Measurements from ENCODE around the gene MTCL3.

MTCL3 gene

DNA sequence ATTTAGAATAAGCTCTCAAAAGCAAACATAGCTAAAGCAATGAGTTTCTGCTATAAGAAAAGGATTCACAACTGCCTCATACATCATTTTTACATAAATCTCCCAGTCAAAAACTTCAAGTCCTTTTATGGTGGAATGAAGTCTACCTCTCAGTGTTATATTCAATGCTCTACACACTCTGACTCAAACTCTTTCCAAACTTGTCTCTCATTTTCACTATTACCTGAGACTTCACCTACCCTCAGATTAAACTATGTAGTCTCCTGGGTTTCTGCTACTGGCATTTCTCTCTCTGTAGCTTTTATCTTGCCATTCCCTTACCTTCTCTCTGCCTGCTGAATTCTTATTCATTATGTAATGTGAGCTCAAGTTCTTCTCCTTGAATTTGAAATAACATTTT, 71.4 kb downstream of the MTCL3 start:
- H3K23me2 ChIP-seq (ENCODE audit: insufficient read length, low read depth, low read length, poor library complexity, severe bottlenecking) = no peaks in the 10 kb centered on the region
- H3K4me2 ChIP-seq (ENCODE audit: insufficient read depth, insufficient read length, low read length) = no peak overlapping the region
- Mint-ChIP-seq H3K4me3 (no peak overlapping the region), H3K36me3 (ENCODE audit: insufficient read depth in 1 of 3, low read depth in 3 of 3) (peaks cover 11 to 35% (median 12%) of the 10 kb centered on the region in 3 experiments; a peak in 6 of 7 replicates), H3K27me3 (ENCODE audit: low read depth) (no peaks in the 10 kb centered on the region), H3K9me3 (no peaks in the 10 kb centered on the region), H3K27ac (peak overlapping the region in 1 of 3 experiments; percentile 9; a peak in 1 of 7 replicates), H3K4me1 (peaks cover 5 to 8% of the 10 kb centered on the region in 2 experiments)
- H3K14ac ChIP-seq (ENCODE audit: insufficient read depth, low read length) = no peak overlapping the region
- no peak overlapping the region for H2AFZ ChIP-seq (ENCODE audit: low read length)
- no peaks in the 10 kb centered on the region for H4K20me1 ChIP-seq (ENCODE audit: control insufficient read depth, insufficient read depth, insufficient read length)
- H3K4ac ChIP-seq (ENCODE audit: low read depth, low read length) = no peak overlapping the region
- no peak overlapping the region for H4K8ac ChIP-seq (replicated peaks; ENCODE audit: insufficient read length, low read depth, low read length)
- H2BK20ac ChIP-seq (ENCODE audit: low read depth, low read length, poor library complexity, severe bottlenecking) = no peak overlapping the region
- no peak overlapping the region for H2BK12ac ChIP-seq (ENCODE audit: insufficient read length, low read depth, low read length)
- no peaks in the 10 kb centered on the region for H3K4me1 ChIP-seq (ENCODE audit: insufficient read depth, low read length)
- H4K91ac ChIP-seq (ENCODE audit: insufficient read length, low read depth, low read length) = no peak overlapping the region
- H3K79me1 ChIP-seq (ENCODE audit: insufficient read depth, low read depth, low read length, poor library complexity, severe bottlenecking) = no peaks in the 10 kb centered on the region
- H3K18ac ChIP-seq (ENCODE audit: insufficient read length, low read depth, low read length) = no peak overlapping the region
- H4K5ac ChIP-seq (ENCODE audit: insufficient read length, low read depth, low read length) = no peak overlapping the region
- DNase-seq = no peak
- TF ChIP-seq, protein P1, sequence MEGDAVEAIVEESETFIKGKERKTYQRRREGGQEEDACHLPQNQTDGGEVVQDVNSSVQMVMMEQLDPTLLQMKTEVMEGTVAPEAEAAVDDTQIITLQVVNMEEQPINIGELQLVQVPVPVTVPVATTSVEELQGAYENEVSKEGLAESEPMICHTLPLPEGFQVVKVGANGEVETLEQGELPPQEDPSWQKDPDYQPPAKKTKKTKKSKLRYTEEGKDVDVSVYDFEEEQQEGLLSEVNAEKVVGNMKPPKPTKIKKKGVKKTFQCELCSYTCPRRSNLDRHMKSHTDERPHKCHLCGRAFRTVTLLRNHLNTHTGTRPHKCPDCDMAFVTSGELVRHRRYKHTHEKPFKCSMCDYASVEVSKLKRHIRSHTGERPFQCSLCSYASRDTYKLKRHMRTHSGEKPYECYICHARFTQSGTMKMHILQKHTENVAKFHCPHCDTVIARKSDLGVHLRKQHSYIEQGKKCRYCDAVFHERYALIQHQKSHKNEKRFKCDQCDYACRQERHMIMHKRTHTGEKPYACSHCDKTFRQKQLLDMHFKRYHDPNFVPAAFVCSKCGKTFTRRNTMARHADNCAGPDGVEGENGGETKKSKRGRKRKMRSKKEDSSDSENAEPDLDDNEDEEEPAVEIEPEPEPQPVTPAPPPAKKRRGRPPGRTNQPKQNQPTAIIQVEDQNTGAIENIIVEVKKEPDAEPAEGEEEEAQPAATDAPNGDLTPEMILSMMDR (conservative IDR thresholded peaks at IDR 0.05) = no peak
- H3K23ac ChIP-seq (ENCODE audit: insufficient read length, low read depth, low read length) = no peak overlapping the region
- H3K9ac ChIP-seq (ENCODE audit: extremely low read depth, insufficient read length, low read length) = no peak overlapping the region
- no peak overlapping the region for H3K56ac ChIP-seq (ENCODE audit: insufficient read length, low read depth, low read length)
- no peaks in the 10 kb centered on the region for H3K9me3 ChIP-seq (ENCODE audit: control insufficient read depth, low read depth, low read length)
- H3K79me2 ChIP-seq (ENCODE audit: insufficient read depth, low read length) = no peaks in the 10 kb centered on the region
- H2BK15ac ChIP-seq (ENCODE audit: low read depth, low read length) = no peak overlapping the region
- H2AK5ac ChIP-seq (ENCODE audit: insufficient read length, low read length) = no peak overlapping the region
- no peak overlapping the region for H2BK5ac ChIP-seq (ENCODE audit: insufficient read length, low read length)
- no peak overlapping the region for H3K27ac ChIP-seq (ENCODE audit: insufficient read length, low read depth, low read length)
- no peak overlapping the region for H2BK120ac ChIP-seq (ENCODE audit: low read depth, low read length, poor library complexity, severe bottlenecking)
- no peak overlapping the region for H3T11ph ChIP-seq (ENCODE audit: low read length)
- no peaks in the 10 kb centered on the region for H3K27me3 ChIP-seq (ENCODE audit: insufficient read depth, low read length)

Data from H9 (cell line).